ENCODE results near the gene P2RY1.
A peak's percentile ranks its signal among the peaks of the same experiment; 100 is the strongest.

P2RY1 gene

GRCh38 chr3:152834191-152834775, 648 bp upstream of the P2RY1 start:
- H3K4me3 ChIP-seq (ENCODE audit: low read depth, low read length), result peak overlapping the region; percentile 58
- CTCF ChIA-PET, result no interaction called here
- no peak for TF ChIP-seq CTCF (IDR thresholded peaks at IDR 0.05; ENCODE audit: insufficient read depth, low read length, missing control alignments)
- no peak for DNase-seq (ENCODE audit: low read depth, low spot score)
- POLR2A ChIA-PET, result no interaction called here

- ChIA-PET CTCF (no interaction called here), POLR2A (no interaction called here)
- H3K4me3 ChIP-seq (ENCODE audit: low read depth, low read length), result peak overlapping the region; percentile 58
- TF ChIP-seq CTCF (IDR thresholded peaks at IDR 0.05; ENCODE audit: insufficient read depth, low read length, missing control alignments), result no peak
- DNase-seq (ENCODE audit: low read depth, low spot score), result no peak
Measured at GRCh38 chr3:152835601-152836102, 721 bp downstream of the P2RY1 start.

- POLR2A ChIA-PET, result no interaction called here
- DNase-seq (ENCODE audit: low read depth, low spot score), result no peak
- no peak for TF ChIP-seq CTCF (IDR thresholded peaks at IDR 0.05; ENCODE audit: insufficient read depth, low read length, missing control alignments)
- H3K4me3 ChIP-seq (ENCODE audit: low read depth, low read length), result no peak overlapping the region
- CTCF ChIA-PET, result no interaction called here
Measured at GRCh38 chr3:152836269-152836668, 1.3 kb downstream of the P2RY1 start.

GRCh38 chr3:152839511-152839910, 4.6 kb downstream of the P2RY1 start:
- CTCF ChIA-PET, result no interaction called here
- no peak for TF ChIP-seq CTCF (IDR thresholded peaks at IDR 0.05; ENCODE audit: insufficient read depth, low read length, missing control alignments)
- DNase-seq (ENCODE audit: low read depth, low spot score), result no peak
- POLR2A ChIA-PET, result no interaction called here
- H3K4me3 ChIP-seq (ENCODE audit: low read depth, low read length), result no peak overlapping the region

GRCh38 chr3:152841131-152841530, 6.2 kb downstream of the P2RY1 start:
- POLR2A ChIA-PET, result no interaction called here
- CTCF ChIA-PET, result no interaction called here
- no peak overlapping the region for H3K4me3 ChIP-seq (ENCODE audit: low read depth, low read length)
- DNase-seq (ENCODE audit: low read depth, low spot score), result no peak
- TF ChIP-seq CTCF (IDR thresholded peaks at IDR 0.05; ENCODE audit: insufficient read depth, low read length, missing control alignments), result no peak

DNA sequence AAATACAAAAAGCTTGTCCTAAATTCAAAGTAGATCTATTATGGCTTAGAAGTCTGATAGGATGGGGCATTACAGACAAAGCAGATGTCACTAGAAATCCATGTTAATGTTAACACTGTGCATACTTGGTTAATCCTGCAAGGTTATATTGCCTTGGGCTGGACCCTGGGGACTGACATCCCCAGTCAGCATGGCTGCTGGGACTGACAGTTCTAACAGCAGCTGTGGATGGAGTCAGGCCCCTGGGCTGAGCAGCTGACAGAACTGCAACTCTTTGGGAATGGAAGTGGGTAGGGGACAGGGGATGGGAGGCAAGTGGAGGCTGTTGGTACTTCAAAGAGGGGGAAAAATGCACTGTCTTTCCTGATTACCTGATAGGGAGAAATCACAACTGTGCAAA, 7.5 kb downstream of the P2RY1 start:
- ChIA-PET POLR2A (no interaction called here), CTCF (no interaction called here)
- no peak for DNase-seq (ENCODE audit: low read depth, low spot score)
- TF ChIP-seq CTCF (IDR thresholded peaks at IDR 0.05; ENCODE audit: insufficient read depth, low read length, missing control alignments), result no peak
- H3K4me3 ChIP-seq (ENCODE audit: low read depth, low read length), result no peak overlapping the region
